A673 (cell line): ENCODE measurements around the gene CACNG4. TPM values are rescaled to one million over a fixed set of nuclear protein-coding genes. Genes with fewer than 3 reads are reported as not detected.
A peak's percentile ranks its signal among the peaks of the same experiment; 100 is the strongest.

Experiments
- BruUV-seq: library from RNA; stranded (reverse); fragments of 400-500 nt; replicated peaks from 2 replicates; lab custom pipeline; 2021; lab: Mats Ljungman, UMichigan
- CTCF ChIA-PET: fragments of 300-600 bp; sonication (Branson Sonifier 250); formaldehyde crosslinking; loops from one replicate; lab custom pipeline; 2022; ENCODE audit warnings: antibody characterized with exemption; lab: Charles Lee
- POLR2A ChIA-PET: fragments of 300-600 bp; sonication (Branson Sonifier 250); formaldehyde crosslinking; loops from one replicate; lab custom pipeline; 2022; ENCODE audit warnings: antibody characterized with exemption; ENCODE audit not compliant: low non-redundant PET; lab: Charles Lee
- DNase-seq: peaks from one replicate; pipeline ENCODE4 v3.0.0-alpha.2; 2015; ENCODE audit warnings: low spot score
- H3K27ac ChIP-seq: fragments of 200-600 bp; sonication (generic); 2 replicates; pipeline ENCODE4 v1.5.1; 2016; ENCODE audit warnings: mixed run types, low read depth, mild to moderate bottlenecking, mixed read lengths, antibody characterized with exemption, low read length; ENCODE audit not compliant: poor library complexity, severe bottlenecking
- H3K27me3 ChIP-seq: fragments of 200-600 bp; sonication (generic); replicated peaks from 2 replicates; pipeline ENCODE4 v1.6.1; 2017; ENCODE audit warnings: mixed run types, low read depth, mild to moderate bottlenecking, mixed read lengths, antibody characterized with exemption, low read length; ENCODE audit not compliant: insufficient read depth, poor library complexity
- H3K36me3 ChIP-seq: fragments of 200-600 bp; sonication (generic); 2 replicates; pipeline ENCODE4 v1.6.1; 2016; ENCODE audit warnings: mixed run types, mild to moderate bottlenecking, mixed read lengths, antibody characterized with exemption, low read length; ENCODE audit not compliant: insufficient read depth, poor library complexity, severe bottlenecking
- H3K4me1 ChIP-seq: fragments of 200-600 bp; sonication (generic); 2 replicates; pipeline ENCODE4 v1.6.1; 2017; ENCODE audit warnings: mixed run types, mild to moderate bottlenecking, mixed read lengths, antibody characterized with exemption, low read length; ENCODE audit not compliant: insufficient read depth, poor library complexity, severe bottlenecking
- H3K4me3 ChIP-seq: fragments of 200-600 bp; sonication (generic); 2 replicates; pipeline ENCODE4 v1.5.1; 2016; ENCODE audit warnings: low read depth, mixed run types, mild to moderate bottlenecking, mixed read lengths, low read length; ENCODE audit not compliant: poor library complexity, severe bottlenecking
- H3K9me3 ChIP-seq: fragments of 200-600 bp; sonication (generic); 2 replicates; pipeline ENCODE4 v1.6.1; 2016; ENCODE audit warnings: mixed run types, low read depth, mild to moderate bottlenecking, mixed read lengths, antibody characterized with exemption, low read length; ENCODE audit not compliant: poor library complexity, severe bottlenecking
- EZH2 ChIP-seq: fragments of 200-600 bp; sonication (generic); IDR thresholded peaks from 2 replicates; pipeline ENCODE4 v1.6.1; 2017; ENCODE audit warnings: borderline replicate concordance, low read depth, mild to moderate bottlenecking, mixed read lengths, antibody characterized with exemption, low read length; ENCODE audit not compliant: poor library complexity, severe bottlenecking
- intact Hi-C: fragments of 100-400 bp; cut with micrococcal nuclease; formaldehyde crosslinking; loops from one replicate; pipeline ENCODE4 v1.10.0; 2022; ENCODE audit not compliant: unreplicated experiment
- total RNA-seq: library from RNA; stranded (reverse); gene quantifications from 2 replicates; pipeline ENCODE4 v1.2.3, GENCODE V29; 2021
- TF ChIP-seq, protein P1 (sequence below): fragments of 300-800, 200-600 bp; sonication (generic); conservative IDR thresholded peaks from 2 replicates; pipeline ENCODE4 v1.5.1; 2017; ENCODE audit warnings: low read depth, mild to moderate bottlenecking, antibody characterized with exemption, low read length, moderate library complexity, mixed read lengths

Gene CACNG4
- total RNA-seq, 1 experiment from 2014 or later = 9.7 TPM

DNA sequence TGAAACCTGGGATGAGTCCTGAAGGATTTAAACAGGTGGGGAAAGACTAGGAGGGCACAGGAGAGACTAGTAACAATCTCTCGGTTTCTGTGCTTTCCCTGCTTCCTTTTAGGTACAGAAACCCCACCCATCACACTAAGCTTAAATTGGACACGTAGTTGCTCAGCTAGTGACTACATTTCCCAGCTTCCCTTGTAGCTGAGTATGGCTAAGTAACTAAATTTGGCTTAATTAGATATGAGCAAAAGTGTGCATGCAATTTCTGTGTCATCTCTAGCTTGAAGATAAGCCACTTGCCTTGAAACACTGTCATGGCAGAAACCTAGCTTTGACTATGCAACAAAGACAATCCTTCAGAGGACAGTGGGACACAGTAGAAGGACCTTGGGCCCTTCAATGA is 116.3 kb downstream of the CACNG4 start:
- Histone ChIP-seq H3K27me3 (no peaks in the 10 kb centered on the region), H3K4me3 (no peak overlapping the region), H3K36me3 (peaks cover 7% of the 10 kb centered on the region), H3K4me1 (no peaks in the 10 kb centered on the region), H3K9me3 (no peaks in the 10 kb centered on the region), H3K27ac (no peak overlapping the region)
- no peak for DNase-seq
- POLR2A ChIA-PET = no interaction called here
- CTCF ChIA-PET = no interaction called here
- TF ChIP-seq, protein P1, sequence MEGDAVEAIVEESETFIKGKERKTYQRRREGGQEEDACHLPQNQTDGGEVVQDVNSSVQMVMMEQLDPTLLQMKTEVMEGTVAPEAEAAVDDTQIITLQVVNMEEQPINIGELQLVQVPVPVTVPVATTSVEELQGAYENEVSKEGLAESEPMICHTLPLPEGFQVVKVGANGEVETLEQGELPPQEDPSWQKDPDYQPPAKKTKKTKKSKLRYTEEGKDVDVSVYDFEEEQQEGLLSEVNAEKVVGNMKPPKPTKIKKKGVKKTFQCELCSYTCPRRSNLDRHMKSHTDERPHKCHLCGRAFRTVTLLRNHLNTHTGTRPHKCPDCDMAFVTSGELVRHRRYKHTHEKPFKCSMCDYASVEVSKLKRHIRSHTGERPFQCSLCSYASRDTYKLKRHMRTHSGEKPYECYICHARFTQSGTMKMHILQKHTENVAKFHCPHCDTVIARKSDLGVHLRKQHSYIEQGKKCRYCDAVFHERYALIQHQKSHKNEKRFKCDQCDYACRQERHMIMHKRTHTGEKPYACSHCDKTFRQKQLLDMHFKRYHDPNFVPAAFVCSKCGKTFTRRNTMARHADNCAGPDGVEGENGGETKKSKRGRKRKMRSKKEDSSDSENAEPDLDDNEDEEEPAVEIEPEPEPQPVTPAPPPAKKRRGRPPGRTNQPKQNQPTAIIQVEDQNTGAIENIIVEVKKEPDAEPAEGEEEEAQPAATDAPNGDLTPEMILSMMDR = no peak
- TF ChIP-seq EZH2 = no peak
- BruUV-seq = no TSS peak
- intact Hi-C loops = no loop called here

DNA sequence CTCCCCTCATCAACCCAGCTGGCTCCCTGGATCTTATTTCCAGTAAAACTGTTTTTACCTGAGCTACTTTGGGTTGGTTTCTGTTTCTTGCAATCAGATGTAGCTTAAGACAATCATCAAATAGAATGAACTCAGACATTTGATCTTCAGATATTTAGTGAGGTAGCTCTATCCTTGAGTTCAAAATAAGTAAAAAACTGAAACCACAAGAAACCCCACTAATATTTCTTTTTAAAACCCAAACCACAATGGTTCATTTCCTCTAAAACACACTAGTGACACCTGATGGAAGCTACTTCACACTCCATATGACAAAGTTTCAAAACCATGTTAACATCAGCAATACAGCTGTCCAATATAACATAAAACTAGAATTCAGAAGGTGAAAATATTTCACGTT is 117.6 kb downstream of the CACNG4 start:
- BruUV-seq = no TSS peak
- H3K27me3 ChIP-seq = no peaks in the 10 kb centered on the region
- peaks cover 7% of the 10 kb centered on the region for H3K36me3 ChIP-seq
- intact Hi-C loops = no loop called here
- TF ChIP-seq, protein P1 = peak; percentile 31; the same call in 1 of the 2 replicates
- no peak for TF ChIP-seq EZH2
- no peaks in the 10 kb centered on the region for H3K9me3 ChIP-seq
- H3K27ac ChIP-seq = no peak overlapping the region
- CTCF ChIA-PET = no interaction called here
- H3K4me1 ChIP-seq = no peaks in the 10 kb centered on the region
- POLR2A ChIA-PET = no interaction called here
- DNase-seq = no peak
- no peak overlapping the region for H3K4me3 ChIP-seq

Other genes starting within 250 kb of the CACNG4 start
- gene CACNG5, start 129.6 kb upstream of the CACNG4 start, total RNA-seq = 0.88 and 3.1 TPM in 2 replicates
- gene CACNG1, start 79.8 kb downstream of the CACNG4 start, total RNA-seq = not detected in 2 replicates